Measurements from ENCODE around the gene OR12D1. TPM values are rescaled to one million over a fixed set of nuclear protein-coding genes. Genes with fewer than 3 reads are reported as not detected.
A peak's percentile ranks its signal among the peaks of the same experiment; 100 is the strongest.

The OR12D1 gene
- total RNA-seq, result not detected in 2 replicates
- not detected in 2 replicates for polyA plus RNA-seq

DNA sequence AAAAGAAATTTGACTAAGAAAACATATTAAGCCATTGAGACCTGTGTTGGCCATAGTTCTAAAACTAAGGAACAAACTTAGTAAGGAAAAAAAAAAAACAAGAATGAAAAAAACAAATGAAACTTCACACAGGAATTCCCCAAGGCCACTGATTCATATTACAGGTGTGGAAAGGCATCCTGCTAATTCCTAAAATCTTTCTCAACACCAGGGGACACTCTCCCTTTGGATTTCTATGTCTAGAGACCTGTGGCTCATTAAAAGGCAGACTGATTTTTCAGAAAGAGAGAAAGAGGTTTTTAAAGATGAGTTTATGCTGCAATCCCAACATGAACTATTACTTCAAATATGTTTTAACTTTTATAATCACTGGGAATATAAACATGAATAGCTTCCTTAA lies at the start of gene OR12D1:
Gene OR12D1, plus strand, starts transcription at position 341 of the 400 bp plus-strand sequence.
- no peak within 1 kb of the TSS for H3K4me2 ChIP-seq
- TF ChIP-seq EZH2 (IDR thresholded peaks at IDR 0.05; ENCODE audit: borderline replicate concordance), result no peak
- TF ChIP-seq EZH2phosphoT487 (IDR thresholded peaks at IDR 0.05; ENCODE audit: low read depth, severe bottlenecking, unreplicated experiment), result no peak
- TF ChIP-seq, protein P1, sequence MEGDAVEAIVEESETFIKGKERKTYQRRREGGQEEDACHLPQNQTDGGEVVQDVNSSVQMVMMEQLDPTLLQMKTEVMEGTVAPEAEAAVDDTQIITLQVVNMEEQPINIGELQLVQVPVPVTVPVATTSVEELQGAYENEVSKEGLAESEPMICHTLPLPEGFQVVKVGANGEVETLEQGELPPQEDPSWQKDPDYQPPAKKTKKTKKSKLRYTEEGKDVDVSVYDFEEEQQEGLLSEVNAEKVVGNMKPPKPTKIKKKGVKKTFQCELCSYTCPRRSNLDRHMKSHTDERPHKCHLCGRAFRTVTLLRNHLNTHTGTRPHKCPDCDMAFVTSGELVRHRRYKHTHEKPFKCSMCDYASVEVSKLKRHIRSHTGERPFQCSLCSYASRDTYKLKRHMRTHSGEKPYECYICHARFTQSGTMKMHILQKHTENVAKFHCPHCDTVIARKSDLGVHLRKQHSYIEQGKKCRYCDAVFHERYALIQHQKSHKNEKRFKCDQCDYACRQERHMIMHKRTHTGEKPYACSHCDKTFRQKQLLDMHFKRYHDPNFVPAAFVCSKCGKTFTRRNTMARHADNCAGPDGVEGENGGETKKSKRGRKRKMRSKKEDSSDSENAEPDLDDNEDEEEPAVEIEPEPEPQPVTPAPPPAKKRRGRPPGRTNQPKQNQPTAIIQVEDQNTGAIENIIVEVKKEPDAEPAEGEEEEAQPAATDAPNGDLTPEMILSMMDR (IDR thresholded peaks at IDR 0.05; ENCODE audit: poor library complexity), result no peak
- no peaks in the 10 kb centered on the region for H3K4me1 ChIP-seq (ENCODE audit: insufficient read depth)
- H2AFZ ChIP-seq, result no peak within 1 kb of the TSS
- DNase-seq (ENCODE audit: low spot score), result peak; percentile 6
- no peak within 1 kb of the TSS for H3K27ac ChIP-seq
- H3K27me3 ChIP-seq, result no peaks in the 10 kb centered on the region
- H3K9me2 ChIP-seq (replicated peaks; ENCODE audit: insufficient read depth), result no peaks in the 10 kb centered on the region
- H3K9me3 ChIP-seq (ENCODE audit: low read depth), result no peaks in the 10 kb centered on the region
- no peaks in the 10 kb centered on the region for H3K36me3 ChIP-seq (replicated peaks; ENCODE audit: insufficient read depth, low read depth)
- H3K4me3 ChIP-seq, result no peak within 1 kb of the TSS
- no peaks in the 10 kb centered on the region for H3K79me2 ChIP-seq
- H4K20me1 ChIP-seq (ENCODE audit: insufficient read depth, poor library complexity, severe bottlenecking), result no peaks in the 10 kb centered on the region

DNA sequence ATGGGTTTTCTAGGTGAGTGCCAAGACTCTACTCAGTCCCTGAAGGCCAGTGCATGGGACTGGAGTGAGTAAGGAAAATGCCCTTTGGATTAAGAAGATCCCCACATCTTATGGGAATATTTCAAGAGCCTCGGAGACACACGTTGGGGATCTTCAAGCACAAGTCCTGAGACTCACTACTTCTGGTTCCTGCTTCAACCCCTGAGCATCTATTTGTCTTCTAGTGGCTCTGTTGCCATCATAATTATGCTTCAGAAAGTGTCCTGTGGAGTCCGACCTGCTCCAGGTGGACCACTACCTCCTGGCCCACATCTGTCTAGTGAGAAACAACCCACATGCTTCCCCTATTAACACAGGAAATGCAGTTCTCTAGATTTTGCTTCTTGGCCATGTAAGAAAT lies 46.0 kb upstream of the OR12D1 start, which contains the start of gene OR5V1:
Gene OR5V1, minus strand, starts transcription at position 101 of the 400 bp plus-strand sequence. CDS start 12,670 bp downstream, outside the sequence.
- no peak within 1 kb of the TSS for H2AFZ ChIP-seq
- no peak within 1 kb of the TSS for H3K4me3 ChIP-seq
- H3K4me1 ChIP-seq (ENCODE audit: insufficient read depth), result no peaks in the 10 kb centered on the region
- TF ChIP-seq EZH2phosphoT487 (IDR thresholded peaks at IDR 0.05; ENCODE audit: low read depth, severe bottlenecking, unreplicated experiment) (no peak), EZH2 (IDR thresholded peaks at IDR 0.05; ENCODE audit: borderline replicate concordance) (no peak)
- TF ChIP-seq, protein P1 (IDR thresholded peaks at IDR 0.05; ENCODE audit: poor library complexity), result no peak
- no peaks in the 10 kb centered on the region for H3K27me3 ChIP-seq
- no peaks in the 10 kb centered on the region for H3K9me2 ChIP-seq (replicated peaks; ENCODE audit: insufficient read depth)
- no peaks in the 10 kb centered on the region for H4K20me1 ChIP-seq (ENCODE audit: insufficient read depth, poor library complexity, severe bottlenecking)
- H3K27ac ChIP-seq, result no peak within 1 kb of the TSS
- no peaks in the 10 kb centered on the region for H3K36me3 ChIP-seq (replicated peaks; ENCODE audit: insufficient read depth, low read depth)
- H3K79me2 ChIP-seq, result no peaks in the 10 kb centered on the region
- H3K4me2 ChIP-seq, result no peak within 1 kb of the TSS
- DNase-seq (ENCODE audit: low spot score), result no peak
- WGBS (ENCODE audit: low lambda C conversion rate, missing lambda C conversion rate), result 94% methylated on average over 3 of the region's 3 CpGs
- no peaks in the 10 kb centered on the region for H3K9me3 ChIP-seq (ENCODE audit: low read depth)

DNA sequence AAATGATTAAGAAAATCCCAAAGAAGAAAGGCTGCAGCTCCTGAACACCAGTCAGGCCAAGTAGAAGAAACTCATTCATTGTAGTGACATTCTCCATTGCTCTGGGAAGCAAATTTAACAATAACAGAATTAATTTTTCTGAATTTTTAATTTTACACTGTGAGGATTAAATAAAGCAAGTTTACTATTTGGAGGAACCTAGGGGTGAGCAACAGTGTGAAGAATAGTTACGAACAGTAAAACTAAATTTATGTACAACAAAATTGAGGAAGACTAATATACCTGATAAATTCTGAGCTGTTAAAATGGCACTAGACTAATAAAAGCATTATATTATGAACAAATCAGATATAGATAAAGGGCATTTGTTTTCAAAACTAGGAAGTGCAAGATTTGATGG lies 39.5 kb upstream of the OR12D1 start, which contains the start of gene OR12D3:
Gene OR12D3, minus strand, starts transcription at position 101 of the 400 bp plus-strand sequence. Its CDS starts 4 bp downstream, at position 97.
- WGBS (ENCODE audit: low lambda C conversion rate, missing lambda C conversion rate), result 92% methylated on average over 1 of the region's 1 CpG
- no peaks in the 10 kb centered on the region for H3K9me3 ChIP-seq (ENCODE audit: low read depth)
- no peak within 1 kb of the TSS for H3K4me3 ChIP-seq
- H4K20me1 ChIP-seq (ENCODE audit: insufficient read depth, poor library complexity, severe bottlenecking), result no peaks in the 10 kb centered on the region
- H3K79me2 ChIP-seq, result no peaks in the 10 kb centered on the region
- H3K36me3 ChIP-seq (replicated peaks; ENCODE audit: insufficient read depth, low read depth), result no peaks in the 10 kb centered on the region
- H3K27ac ChIP-seq, result no peak within 1 kb of the TSS
- TF ChIP-seq EZH2phosphoT487 (IDR thresholded peaks at IDR 0.05; ENCODE audit: low read depth, severe bottlenecking, unreplicated experiment) (no peak), EZH2 (IDR thresholded peaks at IDR 0.05; ENCODE audit: borderline replicate concordance) (no peak)
- TF ChIP-seq, protein P1 (IDR thresholded peaks at IDR 0.05; ENCODE audit: poor library complexity), result no peak
- H3K27me3 ChIP-seq, result no peaks in the 10 kb centered on the region
- DNase-seq (ENCODE audit: low spot score), result no peak
- H3K4me1 ChIP-seq (ENCODE audit: insufficient read depth), result no peaks in the 10 kb centered on the region
- no peak within 1 kb of the TSS for H2AFZ ChIP-seq
- H3K4me2 ChIP-seq, result no peak within 1 kb of the TSS
- H3K9me2 ChIP-seq (replicated peaks; ENCODE audit: insufficient read depth), result no peaks in the 10 kb centered on the region

DNA sequence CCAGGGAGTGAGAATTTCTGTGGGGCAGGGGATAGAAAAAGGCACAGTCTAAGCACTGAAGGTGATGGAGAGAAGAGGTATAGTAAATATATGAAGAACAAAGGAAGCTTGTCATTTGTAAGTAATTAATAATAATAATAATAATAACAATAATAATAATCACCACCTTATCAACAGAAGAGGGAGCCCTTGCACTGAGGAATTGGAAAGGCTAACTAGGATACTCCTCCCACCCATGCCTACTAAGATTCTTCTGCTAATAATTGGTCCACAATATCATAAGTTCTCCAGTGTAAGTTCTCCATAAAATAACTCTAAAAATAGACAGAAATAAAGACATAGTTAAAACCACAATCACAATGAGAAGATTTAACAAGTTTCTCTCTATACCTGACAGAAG lies 38.7 kb upstream of the OR12D1 start:
- Histone ChIP-seq H3K9me2 (replicated peaks; ENCODE audit: insufficient read depth) (no peaks in the 10 kb centered on the region), H3K79me2 (no peaks in the 10 kb centered on the region), H3K4me2 (no peak overlapping the region), H4K20me1 (ENCODE audit: insufficient read depth, poor library complexity, severe bottlenecking) (no peaks in the 10 kb centered on the region), H3K4me1 (ENCODE audit: insufficient read depth) (no peaks in the 10 kb centered on the region), H2AFZ (no peak overlapping the region), H3K4me3 (no peak overlapping the region), H3K27me3 (no peaks in the 10 kb centered on the region), H3K36me3 (replicated peaks; ENCODE audit: insufficient read depth, low read depth) (no peaks in the 10 kb centered on the region), H3K9me3 (ENCODE audit: low read depth) (no peaks in the 10 kb centered on the region), H3K27ac (no peak overlapping the region)
- TF ChIP-seq EZH2phosphoT487 (IDR thresholded peaks at IDR 0.05; ENCODE audit: low read depth, severe bottlenecking, unreplicated experiment) (no peak), EZH2 (IDR thresholded peaks at IDR 0.05; ENCODE audit: borderline replicate concordance) (no peak)
- TF ChIP-seq, protein P1 (IDR thresholded peaks at IDR 0.05; ENCODE audit: poor library complexity), result peak; percentile 36
- DNase-seq (ENCODE audit: low spot score), result peak; percentile 26
